ENCODE measurements around the gene METAP1. TPM values are rescaled to one million over a fixed set of nuclear protein-coding genes. Genes with fewer than 3 reads are reported as not detected.

METAP1 gene
- total RNA-seq, 1 donor from 2014 or later: 155 TPM

- Histone ChIP-seq H3K9ac (no peak overlapping the region), H3K36me3 (peaks cover 3% of the 10 kb centered on the region), H3K4me2 (peak overlapping the region; percentile 27), H3K4me3 (no peak overlapping the region), H3K4me1 (peaks cover 24% of the 10 kb centered on the region), H3K27me3 (no peaks in the 10 kb centered on the region), H2AFZ (replicated peaks) (no peak overlapping the region), H4K20me1 (ENCODE audit: low read depth) (peaks cover 60% of the 10 kb centered on the region), H3K27ac (no peak overlapping the region), H3F3A (ENCODE audit: low read depth) (no peaks in the 10 kb centered on the region), H3K79me2 (ENCODE audit: low read depth) (peaks cover 100% of the 10 kb centered on the region), H3K9me3 (ENCODE audit: low read depth) (no peaks in the 10 kb centered on the region)
- no peak for DNase-seq (ENCODE audit: low spot score)
- Mint-ChIP-seq H3K9me3 (peaks cover 48% of the 10 kb centered on the region), H3K27me3 (ENCODE audit: insufficient read depth, low read depth) (peaks cover 4% of the 10 kb centered on the region), H3K27ac (no peak overlapping the region), H3K36me3 (peaks cover 55% of the 10 kb centered on the region), H3K4me3 (no peak overlapping the region), H3K4me1 (peaks cover 8% of the 10 kb centered on the region)
- TF ChIP-seq EZH2phosphoT487 (IDR thresholded peaks at IDR 0.05) (no peak), CTCF (IDR thresholded peaks at IDR 0.05) (no peak), EZH2 (IDR thresholded peaks at IDR 0.05) (no peak)
Observed at GRCh38 chr4:99002279-99002678, 6.8 kb downstream of the METAP1 start.

- Histone ChIP-seq H2AFZ (replicated peaks) (no peak overlapping the region), H3K79me2 (ENCODE audit: low read depth) (peaks cover 100% of the 10 kb centered on the region), H3F3A (ENCODE audit: low read depth) (no peaks in the 10 kb centered on the region), H3K36me3 (peaks cover 3% of the 10 kb centered on the region), H3K27ac (no peak overlapping the region), H3K9me3 (ENCODE audit: low read depth) (peaks cover 10% of the 10 kb centered on the region), H3K4me1 (peaks cover 8% of the 10 kb centered on the region), H3K9ac (no peak overlapping the region), H3K4me2 (no peak overlapping the region), H4K20me1 (ENCODE audit: low read depth) (peaks cover 16% of the 10 kb centered on the region), H3K27me3 (no peaks in the 10 kb centered on the region), H3K4me3 (no peak overlapping the region)
- H3K27me3 Mint-ChIP-seq (ENCODE audit: insufficient read depth, low read depth): peaks cover 5% of the 10 kb centered on the region
- no peak for DNase-seq (ENCODE audit: low spot score)
- no peak overlapping the region for H3K4me3 Mint-ChIP-seq
- H3K27ac Mint-ChIP-seq: no peak overlapping the region
- TF ChIP-seq CTCF (IDR thresholded peaks at IDR 0.05): no peak
- H3K9me3 Mint-ChIP-seq: peaks cover 43% of the 10 kb centered on the region
- H3K36me3 Mint-ChIP-seq: peaks cover 50% of the 10 kb centered on the region
- no peaks in the 10 kb centered on the region for H3K4me1 Mint-ChIP-seq
Observed at GRCh38 chr4:99008051-99008450, 12.5 kb downstream of the METAP1 start.

GRCh38 chr4:99011910-99012309 is 16.4 kb downstream of the METAP1 start:
- no peaks in the 10 kb centered on the region for H4K20me1 ChIP-seq (ENCODE audit: low read depth)
- no peak for DNase-seq (ENCODE audit: low spot score)
- no peak overlapping the region for H3K4me3 Mint-ChIP-seq
- H3K36me3 Mint-ChIP-seq: peaks cover 57% of the 10 kb centered on the region
- peaks cover 100% of the 10 kb centered on the region for H3K79me2 ChIP-seq (ENCODE audit: low read depth)
- no peaks in the 10 kb centered on the region for H3K27me3 ChIP-seq
- H2AFZ ChIP-seq (replicated peaks): no peak overlapping the region
- H3K27ac ChIP-seq: no peak overlapping the region
- TF ChIP-seq CTCF (IDR thresholded peaks at IDR 0.05) (no peak), EZH2phosphoT487 (IDR thresholded peaks at IDR 0.05) (no peak), EZH2 (IDR thresholded peaks at IDR 0.05) (no peak)
- H3K4me2 ChIP-seq: no peak overlapping the region
- H3K4me1 Mint-ChIP-seq: no peaks in the 10 kb centered on the region
- peaks cover 6% of the 10 kb centered on the region for H3K27me3 Mint-ChIP-seq (ENCODE audit: insufficient read depth, low read depth)
- no peak overlapping the region for H3K27ac Mint-ChIP-seq
- no peaks in the 10 kb centered on the region for H3K36me3 ChIP-seq
- no peaks in the 10 kb centered on the region for H3F3A ChIP-seq (ENCODE audit: low read depth)
- no peak overlapping the region for H3K9ac ChIP-seq
- H3K9me3 Mint-ChIP-seq: peaks cover 68% of the 10 kb centered on the region
- peaks cover 8% of the 10 kb centered on the region for H3K4me1 ChIP-seq
- H3K9me3 ChIP-seq (ENCODE audit: low read depth): peaks cover 10% of the 10 kb centered on the region
- no peak overlapping the region for H3K4me3 ChIP-seq
